M059J (cell line): Measurements from ENCODE around the gene CAB39. TPM values are rescaled to one million over a fixed set of nuclear protein-coding genes. Genes with fewer than 3 reads are reported as not detected.
A peak's percentile ranks its signal among the peaks of the same experiment; 100 is the strongest.

Experiments used
- DNase-seq: peaks from one replicate; pipeline ENCODE4 v3.0.0-alpha.2; 2012; ENCODE audit warnings: low read depth
- total RNA-seq: library from RNA; depleted of rRNA; stranded (reverse); fragments of >200 nt; shearing (Covaris generic); gene quantifications from 2 replicates; pipeline ENCODE4 v1.2.3, GENCODE V29; 2014; rRNA removed

CAB39 gene
- total RNA-seq = 80.0 and 115 TPM in 2 replicates

GRCh38 chr2:230712443-230713330, at the start of gene CAB39:
CAB39 (plus strand) TSS chr2:230712842; CDS start chr2:230760002, 47,160 bp downstream.
- peak; percentile 82 for DNase-seq

GRCh38 chr2:230664128-230664527, 48.5 kb upstream of the CAB39 start:
- DNase-seq = peak; percentile 58

GRCh38 chr2:230664844-230665243, 47.8 kb upstream of the CAB39 start:
- DNase-seq = no peak

GRCh38 chr2:230665263-230665691, 47.4 kb upstream of the CAB39 start:
- no peak for DNase-seq

- no peak for DNase-seq
Observed at GRCh38 chr2:230666446-230666845, 46.2 kb upstream of the CAB39 start.

GRCh38 chr2:230666885-230667712, 45.5 kb upstream of the CAB39 start:
- peak; percentile 80 for DNase-seq

- DNase-seq = peak; percentile 89
Observed at GRCh38 chr2:230668184-230668938, 44.3 kb upstream of the CAB39 start.

GRCh38 chr2:230668939-230669303, 43.7 kb upstream of the CAB39 start:
- no peak for DNase-seq

- DNase-seq = no peak
Observed at GRCh38 chr2:230669386-230669950, 43.2 kb upstream of the CAB39 start.

GRCh38 chr2:230671117-230671516, 41.5 kb upstream of the CAB39 start:
- peak; percentile 90 for DNase-seq

GRCh38 chr2:230672836-230673235, 39.8 kb upstream of the CAB39 start:
- DNase-seq = no peak

- DNase-seq = no peak
Observed at GRCh38 chr2:230674401-230674800, 38.2 kb upstream of the CAB39 start.

- no peak for DNase-seq
Observed at GRCh38 chr2:230674966-230675672, 37.5 kb upstream of the CAB39 start.

- DNase-seq = no peak
Observed at GRCh38 chr2:230676546-230676945, 36.1 kb upstream of the CAB39 start.

GRCh38 chr2:230677201-230677946, 35.3 kb upstream of the CAB39 start:
- DNase-seq = peak; percentile 50

- no peak for DNase-seq
Observed at GRCh38 chr2:230678018-230678417, 34.6 kb upstream of the CAB39 start.

- DNase-seq = no peak
Observed at GRCh38 chr2:230678451-230678850, 34.2 kb upstream of the CAB39 start.

- DNase-seq = peak; percentile 76
Observed at GRCh38 chr2:230680463-230681170, 32.0 kb upstream of the CAB39 start.

GRCh38 chr2:230681171-230681545, 31.5 kb upstream of the CAB39 start:
- no peak for DNase-seq

- DNase-seq = no peak
Observed at GRCh38 chr2:230682546-230682945, 30.1 kb upstream of the CAB39 start.
